Endothelial cell of umbilical vein (primary cell): Measurements from ENCODE around the gene NPTN. TPM values are rescaled to one million over a fixed set of nuclear protein-coding genes. Genes with fewer than 3 reads are reported as not detected.

ENCODE experiments used
- BruUV-seq: library from RNA; stranded (reverse); fragments of 400-500 nt; replicated peaks from 2 replicates; lab custom pipeline; 2021; lab: Mats Ljungman, UMichigan
- CTCF ChIA-PET: fragments of 300-600, 350-600 bp; sonication (Branson Sonifier 250); formaldehyde crosslinking; loops from one replicate; lab custom pipeline; 2021; ENCODE audit warnings: antibody characterized with exemption, inconsistent platforms; lab: Charles Lee
- POLR2A ChIA-PET: fragments of 300-600, 350-600 bp; sonication (Branson Sonifier 250); formaldehyde crosslinking; loops from one replicate; lab custom pipeline; 2021; ENCODE audit warnings: antibody characterized with exemption, inconsistent platforms; lab: Charles Lee
- DNase-seq: peaks from one replicate; pipeline ENCODE4 v3.0.0-alpha.2; 2011; ENCODE audit warnings: low read depth, low spot score
- FAIRE-seq: peaks from 2 replicates; lab custom pipeline; 2011; peaks lifted over from hg19 to GRCh38; lab: Jason Lieb, UNC
- H2AFZ ChIP-seq: 2 replicates; pipeline ENCODE4 v1.6.0; 2012; ENCODE audit warnings: low read depth, low read length, control low read depth, inconsistent platforms
- H3K27ac ChIP-seq: 2 replicates; pipeline ENCODE4 v1.5.1; 2011; ENCODE audit warnings: low read depth, mild to moderate bottlenecking, control low read depth, low read length, moderate library complexity; ENCODE audit not compliant: insufficient read depth
- H3K27me3 ChIP-seq, 2 experiments: 2 replicates each; pipeline versions ENCODE4 v1.6.0 to v1.6.1; 2011; ENCODE audit warnings: low read length in 2 of 2, mixed read lengths in 1 of 2; ENCODE audit not compliant: control insufficient read depth in 2 of 2, insufficient read depth in 2 of 2
- H3K36me3 ChIP-seq, 2 experiments: 2 replicates in 1 of 2; 3 replicates in 1 of 2; pipeline ENCODE4 v1.5.1; 2011; ENCODE audit warnings: low read length in 2 of 2, mild to moderate bottlenecking in 1 of 2, moderate library complexity in 1 of 2; ENCODE audit not compliant: control insufficient read depth in 2 of 2, insufficient read depth in 2 of 2; ENCODE audit errors: extremely low read depth in 1 of 2
- H3K4me1 ChIP-seq: 3 replicates; pipeline ENCODE4 v1.5.1; 2011; ENCODE audit warnings: mild to moderate bottlenecking, low read length; ENCODE audit not compliant: control insufficient read depth, insufficient read depth; ENCODE audit errors: extremely low read depth
- H3K4me2 ChIP-seq: 2 replicates; pipeline ENCODE4 v1.6.1; 2011; ENCODE audit warnings: low read length, control low read depth, mixed read lengths; ENCODE audit not compliant: insufficient read depth
- H3K4me3 ChIP-seq, 3 experiments: fragments of 200-600 bp in 1 of 3; sonication (generic), shearing (Covaris generic) in 1 of 3; replicated peaks in 1 of 3; 2 replicates each; pipeline ENCODE4 v1.5.1; 2011 to 2016; ENCODE audit warnings: control low read depth in 3 of 3, low read length in 3 of 3, mild to moderate bottlenecking in 2 of 3, inconsistent platforms in 1 of 3, low read depth in 1 of 3, moderate library complexity in 1 of 3; ENCODE audit not compliant: insufficient read depth in 1 of 3
- H3K79me2 ChIP-seq: 2 replicates; pipeline ENCODE4 v1.6.0; 2012; ENCODE audit warnings: low read length, inconsistent platforms; ENCODE audit not compliant: control insufficient read depth, insufficient read depth
- H3K9ac ChIP-seq: replicated peaks from 2 replicates; pipeline ENCODE3; 2011; ENCODE audit warnings: low read length, control low read depth; ENCODE audit not compliant: insufficient read depth; ENCODE audit errors: extremely low read depth
- H3K9me1 ChIP-seq: replicated peaks from 3 replicates; pipeline ENCODE4 v1.6.0; 2011; ENCODE audit warnings: mild to moderate bottlenecking, low read length; ENCODE audit not compliant: control insufficient read depth, insufficient read depth; ENCODE audit errors: extremely low read depth
- H3K9me3 ChIP-seq: replicated peaks from 2 replicates; pipeline ENCODE4 v1.5.1; 2012; ENCODE audit warnings: low read length, inconsistent platforms; ENCODE audit not compliant: control insufficient read depth, insufficient read depth
- H4K20me1 ChIP-seq: replicated peaks from 2 replicates; pipeline ENCODE3; 2011; ENCODE audit warnings: mild to moderate bottlenecking, low read length; ENCODE audit not compliant: control insufficient read depth, insufficient read depth; ENCODE audit errors: extremely low read depth
- EZH2 ChIP-seq: IDR thresholded peaks from 2 replicates; pipeline ENCODE4 v1.6.1; 2012; ENCODE audit warnings: borderline replicate concordance, low read depth, mild to moderate bottlenecking, moderate library complexity, low read length, inconsistent platforms; ENCODE audit not compliant: severe bottlenecking
- FOS ChIP-seq: IDR thresholded peaks from 2 replicates; pipeline ENCODE4 v1.6.1; 2011; ENCODE audit warnings: mild to moderate bottlenecking, low read length, moderate library complexity, borderline replicate concordance; ENCODE audit not compliant: insufficient read depth
- JUN ChIP-seq: IDR thresholded peaks from 2 replicates; pipeline ENCODE4 v1.6.1; 2011; ENCODE audit warnings: borderline replicate concordance, low read depth; ENCODE audit not compliant: insufficient read length, insufficient read depth
- MAX ChIP-seq: IDR thresholded peaks from 2 replicates; pipeline ENCODE4 v1.6.1; 2011; ENCODE audit not compliant: insufficient read depth, insufficient read length
- MYC ChIP-seq: IDR thresholded peaks from one replicate; pipeline ENCODE4 v1.6.1; 2011; ENCODE audit warnings: mild to moderate bottlenecking, low read depth, low read length
- POLR2A ChIP-seq: IDR thresholded peaks from 2 replicates; pipeline ENCODE4 v1.6.1; 2012; ENCODE audit warnings: low read depth, mild to moderate bottlenecking, control low read depth, low read length
- dilution Hi-C: fragments of 300-500 bp; cut with MboI; formaldehyde crosslinking; loops from one replicate; pipeline ENCODE4 v1.15.0; 2019; ENCODE audit warnings: low sequenced_read_pairs; ENCODE audit not compliant: extremely low pct_ligation_motif_present
- intact Hi-C: fragments of 100-400 bp; cut with micrococcal nuclease; formaldehyde crosslinking; loops from one replicate; pipeline ENCODE4 v1.10.0; 2022
- polyA plus RNA-seq, 4 experiments: library from polyadenylated mRNA; depleted of rRNA in 3 of 4; stranded (reverse) in 3 of 4; unstranded in 1 of 4; fragments of >200 nt; gene quantifications; 2 replicates each; pipeline versions ENCODE4 v1.2.1 to v1.2.3, GENCODE V29; 2011 to 2012; ENCODE audit warnings: missing spikeins in 1 of 4
- total RNA-seq: library from RNA; stranded (reverse); gene quantifications from 2 replicates; pipeline ENCODE4 v1.2.3, GENCODE V29; 2021
- TF ChIP-seq, protein P1 (sequence below), 2 donors: IDR thresholded peaks; 1 replicate in 1 of 2; 2 replicates in 1 of 2; pipeline ENCODE4 v1.5.1; 2011; ENCODE audit warnings: low read length in 2 of 2, mild to moderate bottlenecking in 2 of 2, moderate library complexity in 2 of 2, control low read depth in 1 of 2, inconsistent platforms in 1 of 2, low read depth in 1 of 2; ENCODE audit not compliant: insufficient read depth in 1 of 2; ENCODE audit errors: extremely low read depth in 1 of 2

The NPTN gene
- total and polyA plus RNA-seq, 2 donors (not counting 3 experiments of a cell fraction or from before 2014, with no cell fraction given): 77.4 to 81.3 TPM

- H3K9ac ChIP-seq: no peak overlapping the region
- H3K9me3 ChIP-seq: no peaks in the 10 kb centered on the region
- intact Hi-C loops (no loop called here), dilution Hi-C loops (no loop called here)
- H3K36me3 ChIP-seq: peaks cover 2 to 7% of the 10 kb centered on the region in 2 experiments
- no peak overlapping the region for H3K4me3 ChIP-seq
- TF ChIP-seq FOS (no peak), MYC (no peak), POLR2A (no peak), JUN (no peak), EZH2 (no peak), MAX (no peak)
- TF ChIP-seq, protein P1, sequence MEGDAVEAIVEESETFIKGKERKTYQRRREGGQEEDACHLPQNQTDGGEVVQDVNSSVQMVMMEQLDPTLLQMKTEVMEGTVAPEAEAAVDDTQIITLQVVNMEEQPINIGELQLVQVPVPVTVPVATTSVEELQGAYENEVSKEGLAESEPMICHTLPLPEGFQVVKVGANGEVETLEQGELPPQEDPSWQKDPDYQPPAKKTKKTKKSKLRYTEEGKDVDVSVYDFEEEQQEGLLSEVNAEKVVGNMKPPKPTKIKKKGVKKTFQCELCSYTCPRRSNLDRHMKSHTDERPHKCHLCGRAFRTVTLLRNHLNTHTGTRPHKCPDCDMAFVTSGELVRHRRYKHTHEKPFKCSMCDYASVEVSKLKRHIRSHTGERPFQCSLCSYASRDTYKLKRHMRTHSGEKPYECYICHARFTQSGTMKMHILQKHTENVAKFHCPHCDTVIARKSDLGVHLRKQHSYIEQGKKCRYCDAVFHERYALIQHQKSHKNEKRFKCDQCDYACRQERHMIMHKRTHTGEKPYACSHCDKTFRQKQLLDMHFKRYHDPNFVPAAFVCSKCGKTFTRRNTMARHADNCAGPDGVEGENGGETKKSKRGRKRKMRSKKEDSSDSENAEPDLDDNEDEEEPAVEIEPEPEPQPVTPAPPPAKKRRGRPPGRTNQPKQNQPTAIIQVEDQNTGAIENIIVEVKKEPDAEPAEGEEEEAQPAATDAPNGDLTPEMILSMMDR (IDR thresholded peaks at IDR 0.05; ENCODE audit: extremely low read depth in 1 of 2, insufficient read depth in 1 of 2, low read depth in 1 of 2, low read length in 2 of 2): no peak
- H2AFZ ChIP-seq: no peak overlapping the region
- BruUV-seq: no TSS peak
- H3K4me2 ChIP-seq: no peak overlapping the region
- H3K27ac ChIP-seq: no peak overlapping the region
- ChIA-PET POLR2A (no interaction called here), CTCF (interaction anchor here (2.3 to 8.6 kb wide), 2 partner anchors 76 to 146 kb away, joined by 43 to 294 read pairs; partner anchors contain the start of gene NPTN)
- no peaks in the 10 kb centered on the region for H3K4me1 ChIP-seq
- DNase-seq (no peak), FAIRE-seq (no peak)
- no peaks in the 10 kb centered on the region for H3K27me3 ChIP-seq
- no peaks in the 10 kb centered on the region for H3K9me1 ChIP-seq
- H4K20me1 ChIP-seq: no peaks in the 10 kb centered on the region
- H3K79me2 ChIP-seq: no peaks in the 10 kb centered on the region
Observed at GRCh38 chr15:73558529-73558928, 74.7 kb downstream of the NPTN start.
